Mesendoderm (in vitro differentiated cells): Measurements from ENCODE around the gene ATP5ME.
"Not testable (repeated sequence)": the region's sequence is repeated elsewhere in the genome, so short reads cannot be mapped to it uniquely, and the experiment has no call there.

Experiments
- DNase-seq: peaks from one replicate; pipeline ENCODE4 v3.0.0; 2013
- H2AK5ac ChIP-seq: 2 replicates; pipeline ENCODE4 v1.6.1; 2013; ENCODE audit warnings: low read length, inconsistent platforms
- H2BK120ac ChIP-seq: 2 replicates; pipeline ENCODE4 v1.6.1; 2013; ENCODE audit warnings: low read depth, mild to moderate bottlenecking, low read length, moderate library complexity, mixed read lengths
- H2BK15ac ChIP-seq: replicated peaks from 2 replicates; pipeline ENCODE4 v1.6.1; 2013; ENCODE audit warnings: low read depth, mild to moderate bottlenecking, moderate library complexity
- H2BK5ac ChIP-seq: 2 replicates; pipeline ENCODE4 v1.6.1; 2013; ENCODE audit warnings: low read length, inconsistent platforms
- H3K18ac ChIP-seq: 2 replicates; pipeline ENCODE4 v1.6.1; 2013; ENCODE audit warnings: mild to moderate bottlenecking, low read length, mixed read lengths
- H3K23ac ChIP-seq: one replicate; pipeline ENCODE4 v1.6.1; 2013; ENCODE audit warnings: low read length
- H3K27ac ChIP-seq: 2 replicates; pipeline ENCODE4 v1.5.1; 2013; ENCODE audit warnings: low read depth, mild to moderate bottlenecking, inconsistent platforms, low read length, moderate library complexity
- H3K27me3 ChIP-seq: 2 replicates; pipeline ENCODE4 v1.6.1; 2013; ENCODE audit warnings: low read length, control low read depth, mild to moderate bottlenecking, inconsistent platforms; ENCODE audit not compliant: insufficient read depth, poor library complexity
- H3K36me3 ChIP-seq: 2 replicates; pipeline ENCODE4 v1.6.1; 2013; ENCODE audit warnings: low read length, inconsistent platforms; ENCODE audit not compliant: control insufficient read depth, insufficient read depth
- H3K4ac ChIP-seq: one replicate; pipeline ENCODE4 v1.6.1; 2013; ENCODE audit warnings: low read depth, mild to moderate bottlenecking, low read length, moderate library complexity
- H3K4me1 ChIP-seq: 2 replicates; pipeline ENCODE4 v1.6.1; 2013; ENCODE audit warnings: low read depth, low read length, inconsistent platforms; ENCODE audit not compliant: control insufficient read depth
- H3K4me2 ChIP-seq: 2 replicates; pipeline ENCODE4 v1.6.1; 2013; ENCODE audit warnings: low read length
- H3K4me3 ChIP-seq: 2 replicates; pipeline ENCODE4 v1.5.1; 2013; ENCODE audit warnings: mild to moderate bottlenecking, low read length
- H3K56ac ChIP-seq: one replicate; pipeline ENCODE4 v1.6.1; 2013; ENCODE audit warnings: low read length
- H3K79me1 ChIP-seq: 2 replicates; pipeline ENCODE4 v1.6.1; 2013; ENCODE audit warnings: low read length, inconsistent platforms
- H3K79me2 ChIP-seq: 2 replicates; pipeline ENCODE4 v1.6.1; 2013; ENCODE audit warnings: mild to moderate bottlenecking, low read length; ENCODE audit not compliant: control insufficient read depth, insufficient read depth
- H3K9ac ChIP-seq: 2 replicates; pipeline ENCODE4 v1.6.1; 2013; ENCODE audit warnings: low read length, inconsistent platforms
- H4K5ac ChIP-seq: one replicate; pipeline ENCODE4 v1.6.1; 2013; ENCODE audit warnings: low read length
- H4K8ac ChIP-seq: one replicate; pipeline ENCODE4 v1.6.1; 2013; ENCODE audit warnings: low read depth, mild to moderate bottlenecking, control low read depth, low read length, moderate library complexity
- WGBS: extraction: QIAGEN DNeasy Blood & Tissue Kit; methylation state at CpG from one replicate; pipeline ENCODE4 v1.1.7; 2013; ENCODE audit warnings: low lambda C conversion rate, missing lambda C conversion rate; ENCODE audit not compliant: insufficient coverage; ENCODE audit errors: extremely low coverage; 5-methylcytosine and 5-hydroxymethylcytosine counted together

Gene ATP5ME

DNA sequence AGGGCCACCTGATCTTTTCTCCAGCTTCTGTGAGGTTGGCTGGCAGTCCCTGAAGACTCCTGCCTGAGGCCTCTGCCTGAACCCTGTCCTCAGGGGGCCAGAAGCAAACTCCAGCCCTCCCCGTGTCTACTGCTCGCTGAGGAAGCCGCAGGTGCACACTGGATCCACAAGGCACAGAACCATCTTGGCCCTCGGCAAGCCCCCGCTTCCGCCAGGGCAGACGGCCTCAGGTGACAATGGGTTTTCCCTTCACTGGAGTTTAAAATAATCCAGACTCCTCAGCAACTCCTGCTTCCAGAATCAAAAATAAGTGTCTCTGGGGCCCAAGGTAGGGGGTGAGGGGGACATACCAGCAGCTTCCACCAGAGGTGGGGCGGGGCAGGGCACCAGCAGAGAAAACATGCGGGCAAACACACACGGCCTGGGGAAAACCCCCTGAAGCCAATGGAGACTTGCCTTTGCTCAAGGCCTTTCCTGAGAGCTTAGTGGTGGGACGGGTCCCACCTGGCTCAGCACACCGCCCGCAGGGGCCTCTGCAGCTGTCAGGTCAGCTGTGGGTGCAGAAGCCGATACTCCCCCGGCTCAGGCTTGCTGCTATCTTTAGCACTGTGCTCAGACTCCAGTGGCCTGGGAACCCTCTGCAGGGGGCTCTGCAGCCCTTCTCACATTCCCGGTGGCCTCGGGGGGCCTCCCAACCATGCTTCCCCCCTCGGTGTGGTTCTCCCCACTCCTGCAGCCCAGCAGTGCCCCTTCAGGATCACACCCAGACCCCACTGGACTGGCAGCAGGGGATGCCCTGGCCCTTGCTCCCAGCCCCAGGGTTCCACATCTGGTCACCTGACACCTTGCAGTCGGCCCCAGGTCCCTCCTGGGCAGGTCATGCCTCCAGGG, 2.1 kb upstream of the ATP5ME start:
- no peak overlapping the region for H3K4me2 ChIP-seq
- H3K18ac ChIP-seq, result no peak overlapping the region
- peaks cover 7% of the 10 kb centered on the region for H3K79me1 ChIP-seq
- H2BK120ac ChIP-seq, result no peak overlapping the region
- no peak overlapping the region for H3K56ac ChIP-seq
- H2BK5ac ChIP-seq, result no peak overlapping the region
- H3K4me1 ChIP-seq, result peaks cover 3% of the 10 kb centered on the region
- H3K4me3 ChIP-seq, result no peak overlapping the region
- no CpG with 5 or more reads among the region's 19 CpGs for WGBS
- H3K9ac ChIP-seq, result no peak overlapping the region
- H3K23ac ChIP-seq, result no peak overlapping the region
- H3K79me2 ChIP-seq, result peaks cover 6% of the 10 kb centered on the region
- H3K4ac ChIP-seq, result no peak overlapping the region
- DNase-seq, result no peak
- no peak overlapping the region for H2BK15ac ChIP-seq
- H4K5ac ChIP-seq, result no peak overlapping the region
- H2AK5ac ChIP-seq, result no peak overlapping the region
- H3K36me3 ChIP-seq, result peaks cover 3% of the 10 kb centered on the region
- no peak overlapping the region for H3K27ac ChIP-seq
- no peak overlapping the region for H4K8ac ChIP-seq
- H3K27me3 ChIP-seq, result no peaks in the 10 kb centered on the region

DNA sequence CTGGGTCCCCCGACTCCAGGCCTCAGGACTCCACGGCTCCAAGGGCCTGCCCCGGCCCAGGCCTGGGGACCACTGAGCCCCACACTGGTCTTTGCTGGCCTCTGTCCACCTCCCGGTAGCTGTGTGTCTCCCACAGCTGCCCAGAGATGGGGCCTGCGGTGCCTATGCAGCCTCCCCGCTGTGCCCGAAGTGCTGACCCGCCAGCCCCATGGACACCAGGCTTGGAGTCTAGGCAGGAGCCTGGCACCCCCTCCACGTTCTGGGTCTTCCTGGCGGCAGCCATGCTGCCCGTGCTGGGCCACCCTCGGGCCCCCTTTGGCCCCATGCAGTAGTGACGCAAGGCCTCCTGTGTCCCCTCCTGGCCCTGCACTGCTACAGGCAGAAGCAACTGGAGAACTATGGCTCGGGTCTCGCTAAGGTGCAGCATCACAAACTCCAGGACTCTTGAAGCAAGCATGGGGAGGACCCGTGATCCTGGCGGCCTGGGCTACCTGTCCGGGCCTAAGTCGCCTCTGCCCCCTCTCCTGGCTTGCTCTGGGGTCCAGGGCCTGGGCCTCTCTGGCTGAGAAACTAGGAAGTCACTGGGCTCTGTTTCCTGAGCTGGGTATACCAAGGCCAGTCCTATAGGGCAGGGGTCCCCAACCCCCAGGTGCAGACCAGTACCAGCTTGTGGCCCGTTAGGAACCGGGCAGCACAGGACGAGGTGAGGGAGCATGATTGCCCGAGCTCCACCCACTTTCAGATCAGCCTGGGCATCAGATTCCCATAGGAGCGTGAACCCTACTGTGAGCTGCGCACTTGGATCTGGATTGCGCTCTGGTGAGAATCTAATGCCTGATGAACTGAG, 1.2 kb upstream of the ATP5ME start:
- Histone ChIP-seq H2BK120ac (no peak overlapping the region), H4K8ac (peak overlapping the region; percentile 5), H3K4ac (no peak overlapping the region), H3K56ac (peak overlapping the region; percentile 96), H3K27me3 (no peaks in the 10 kb centered on the region), H3K4me1 (peaks cover 3% of the 10 kb centered on the region), H3K4me3 (peak overlapping the region; percentile 86), H2BK5ac (no peak overlapping the region), H3K18ac (no peak overlapping the region), H3K79me2 (peaks cover 6% of the 10 kb centered on the region), H3K4me2 (peak overlapping the region; percentile 74), H2BK15ac (no peak overlapping the region), H3K79me1 (peaks cover 7% of the 10 kb centered on the region), H3K36me3 (peaks cover 3% of the 10 kb centered on the region), H3K9ac (peak overlapping the region; percentile 97), H3K27ac (no peak overlapping the region), H2AK5ac (peak overlapping the region; percentile 48), H4K5ac (no peak overlapping the region), H3K23ac (no peak overlapping the region)
- WGBS, result no CpG with 5 or more reads among the region's 26 CpGs
- DNase-seq, result no peak

DNA sequence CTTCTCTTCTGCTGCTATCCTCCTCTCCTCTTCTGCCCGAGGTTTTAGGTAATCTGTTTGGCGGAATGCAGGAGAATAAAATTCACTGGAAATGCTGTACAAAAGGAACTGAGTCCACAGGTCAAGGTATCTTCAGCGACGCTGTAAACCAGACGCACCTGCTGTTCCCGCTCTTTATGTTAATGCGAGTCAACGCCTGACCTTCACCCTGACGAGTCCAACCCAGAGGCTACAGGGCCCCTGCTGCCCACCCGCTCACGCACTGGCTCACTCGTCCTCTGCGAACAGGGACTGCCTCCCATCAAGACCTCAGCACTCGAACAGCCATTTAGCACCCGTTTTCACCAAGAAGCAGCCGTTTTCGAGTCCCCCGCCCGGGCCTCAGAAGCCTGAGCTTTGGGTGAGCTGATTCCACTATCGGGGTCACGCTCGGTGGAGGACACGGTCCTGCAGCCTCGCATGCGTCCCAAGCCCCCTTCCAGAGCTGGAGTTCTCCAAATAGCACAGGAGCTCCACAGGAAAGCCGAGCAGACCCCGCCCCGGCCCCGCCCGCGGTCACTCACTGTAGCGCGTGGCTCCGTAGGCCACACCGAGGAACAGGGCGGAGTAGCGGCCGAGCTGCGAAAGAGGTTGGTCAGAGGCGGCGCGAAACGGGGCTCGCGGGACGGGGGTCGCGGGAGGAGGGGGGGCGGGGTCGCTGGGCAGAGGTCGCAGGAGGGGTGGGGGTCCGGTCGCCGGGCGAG, 556 bp downstream of the ATP5ME start:
- Histone ChIP-seq H3K4me3 (peak overlapping the region; percentile 93), H3K36me3 (peaks cover 3% of the 10 kb centered on the region), H3K4me1 (peaks cover 3% of the 10 kb centered on the region), H3K79me2 (peaks cover 6% of the 10 kb centered on the region), H2BK15ac (no peak overlapping the region), H3K27ac (no peak overlapping the region), H3K56ac (peak overlapping the region; percentile 93), H3K4me2 (peak overlapping the region; percentile 90), H3K4ac (peak overlapping the region; percentile 40), H2AK5ac (peak overlapping the region; percentile 58), H3K79me1 (peaks cover 7% of the 10 kb centered on the region), H4K8ac (no peak overlapping the region), H3K9ac (peak overlapping the region; percentile 93), H3K27me3 (no peaks in the 10 kb centered on the region), H2BK120ac (no peak overlapping the region), H3K23ac (no peak overlapping the region), H3K18ac (peak overlapping the region; percentile 26), H2BK5ac (no peak overlapping the region), H4K5ac (no peak overlapping the region)
- no CpG with 5 or more reads among the region's 55 CpGs for WGBS
- no peak for DNase-seq

DNA sequence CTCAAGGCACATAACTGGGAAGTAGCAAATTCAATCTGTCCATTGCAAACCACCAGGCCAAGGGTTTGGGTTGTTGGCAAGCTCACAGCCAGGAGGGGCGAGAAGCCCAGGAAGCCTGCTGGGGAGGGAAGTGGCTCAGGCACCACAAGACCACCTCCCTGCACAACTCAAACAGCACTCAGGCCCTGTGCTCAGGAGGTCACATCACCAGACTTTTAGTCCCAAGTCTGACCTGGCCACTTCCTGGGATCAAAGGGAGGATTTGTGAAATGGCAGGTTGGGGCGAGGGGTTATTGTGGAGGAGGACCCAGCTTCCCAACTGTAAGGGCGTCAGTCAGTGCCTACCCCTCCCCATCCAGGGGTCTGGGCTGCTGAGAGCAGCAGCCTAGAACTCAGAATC, 2.3 kb downstream of the ATP5ME start:
- H4K5ac ChIP-seq, result no peak overlapping the region
- no peak for DNase-seq
- H2BK15ac ChIP-seq, result no peak overlapping the region
- H3K23ac ChIP-seq, result no peak overlapping the region
- H3K4me2 ChIP-seq, result no peak overlapping the region
- no peak overlapping the region for H2BK120ac ChIP-seq
- no peak overlapping the region for H3K27ac ChIP-seq
- peaks cover 3% of the 10 kb centered on the region for H3K4me1 ChIP-seq
- peaks cover 6% of the 10 kb centered on the region for H3K79me2 ChIP-seq
- no peak overlapping the region for H3K4me3 ChIP-seq
- no peak overlapping the region for H3K56ac ChIP-seq
- no peak overlapping the region for H3K9ac ChIP-seq
- H3K4ac ChIP-seq, result no peak overlapping the region
- no peak overlapping the region for H4K8ac ChIP-seq
- no peak overlapping the region for H2BK5ac ChIP-seq
- H3K27me3 ChIP-seq, result no peaks in the 10 kb centered on the region
- no peak overlapping the region for H3K18ac ChIP-seq
- peaks cover 3% of the 10 kb centered on the region for H3K36me3 ChIP-seq
- no peak overlapping the region for H2AK5ac ChIP-seq
- H3K79me1 ChIP-seq, result peaks cover 7% of the 10 kb centered on the region
- no CpG with 5 or more reads among the region's 3 CpGs for WGBS

DNA sequence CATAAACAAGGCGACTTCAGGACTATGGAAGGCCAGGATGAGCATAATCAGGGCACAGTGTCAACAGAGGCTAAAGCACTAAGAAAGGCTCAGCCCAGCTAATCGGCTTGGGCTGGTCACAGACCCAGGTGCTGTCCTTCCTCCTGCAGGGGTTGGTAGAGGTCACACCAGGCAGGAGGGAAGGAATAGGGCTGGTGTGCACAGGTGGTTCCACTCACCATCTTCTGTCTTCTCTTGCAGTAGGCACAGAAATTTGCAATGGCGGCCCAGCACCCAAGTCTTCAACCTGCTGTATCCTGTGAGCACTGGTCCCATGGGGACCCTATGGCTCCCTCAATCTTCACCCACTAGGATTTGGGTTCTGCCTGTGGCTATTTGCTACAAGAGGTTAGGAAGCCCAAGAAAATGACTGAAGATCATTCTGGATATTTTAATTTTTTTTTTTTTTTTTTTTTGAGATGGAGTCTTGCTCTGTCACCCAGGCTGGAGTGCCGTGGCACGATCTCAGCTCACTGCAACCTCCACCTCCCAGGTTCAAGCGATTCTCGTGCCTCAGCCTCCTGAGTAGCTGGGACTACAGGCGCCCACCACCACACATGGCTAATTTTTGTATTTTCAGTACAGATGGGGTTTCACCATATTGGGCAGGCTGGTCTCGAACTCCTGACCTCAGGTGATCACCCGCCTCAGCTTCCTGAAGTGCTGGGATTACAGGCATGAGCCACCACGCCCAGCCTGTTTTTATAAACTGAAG, 4.1 kb downstream of the ATP5ME start:
- not testable (repeated sequence) for H3K79me1 ChIP-seq, H3K4me2 ChIP-seq, H2BK15ac ChIP-seq, H3K79me2 ChIP-seq, H3K9ac ChIP-seq, H3K27ac ChIP-seq, H2AK5ac ChIP-seq, H2BK5ac ChIP-seq, H3K18ac ChIP-seq, H3K4me3 ChIP-seq, H4K8ac ChIP-seq, H3K4me1 ChIP-seq, H2BK120ac ChIP-seq, H3K23ac ChIP-seq, H3K27me3 ChIP-seq, H3K56ac ChIP-seq, DNase-seq, H4K5ac ChIP-seq, H3K36me3 ChIP-seq, H3K4ac ChIP-seq
- WGBS, result no CpG with 5 or more reads among the region's 11 CpGs
